GM19372 (cell line): ENCODE results near the gene MYOG.

ENCODE experiments used
- ATAC-seq: cut with Tn5 transposase; IDR thresholded peaks from one replicate; pipeline ENCODE4 v1.9.1; 2021; ENCODE audit warnings: mild to moderate bottlenecking, low read depth, moderate library complexity; ENCODE audit not compliant: unreplicated experiment

Gene MYOG

DNA sequence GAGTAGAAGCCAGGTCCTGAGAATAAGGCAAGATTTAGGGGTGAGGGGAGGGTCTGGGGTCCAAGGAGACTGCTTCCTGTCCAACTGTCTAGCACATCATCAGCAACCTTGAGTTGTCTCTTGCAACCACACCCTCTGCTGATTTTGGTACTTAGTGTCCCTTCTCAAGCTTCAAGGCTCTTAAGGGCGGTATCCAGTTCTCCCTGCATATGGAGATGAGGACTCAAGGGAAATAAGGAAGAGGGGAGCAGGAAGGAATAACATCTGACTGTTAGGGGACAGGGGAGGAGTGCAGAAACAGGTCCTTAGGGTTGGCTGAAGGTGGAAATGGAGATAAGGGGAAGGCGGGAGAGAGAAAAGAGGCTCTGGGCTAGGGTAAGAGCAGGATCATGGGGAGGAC, 12.3 kb downstream of the MYOG start:
- no peak for ATAC-seq

DNA sequence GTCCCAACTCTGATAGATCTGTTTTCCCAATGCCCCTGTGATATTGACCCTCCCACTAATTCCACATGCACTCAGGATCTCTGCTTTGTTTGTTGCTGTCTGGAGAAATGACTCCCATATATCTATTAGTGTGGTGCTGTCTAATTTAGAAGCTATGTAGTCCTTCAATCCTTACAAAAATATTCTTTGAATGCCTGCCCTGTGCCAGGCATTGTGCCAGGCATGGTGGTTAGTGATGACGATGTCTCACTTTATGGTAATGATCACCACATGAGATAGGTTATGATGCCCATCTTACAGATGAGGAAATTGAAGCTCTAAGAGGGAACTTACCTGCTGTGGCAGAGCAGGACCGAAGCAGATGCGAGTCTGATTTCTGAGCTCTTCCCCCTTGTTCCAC, 12.9 kb downstream of the MYOG start:
- ATAC-seq = no peak

DNA sequence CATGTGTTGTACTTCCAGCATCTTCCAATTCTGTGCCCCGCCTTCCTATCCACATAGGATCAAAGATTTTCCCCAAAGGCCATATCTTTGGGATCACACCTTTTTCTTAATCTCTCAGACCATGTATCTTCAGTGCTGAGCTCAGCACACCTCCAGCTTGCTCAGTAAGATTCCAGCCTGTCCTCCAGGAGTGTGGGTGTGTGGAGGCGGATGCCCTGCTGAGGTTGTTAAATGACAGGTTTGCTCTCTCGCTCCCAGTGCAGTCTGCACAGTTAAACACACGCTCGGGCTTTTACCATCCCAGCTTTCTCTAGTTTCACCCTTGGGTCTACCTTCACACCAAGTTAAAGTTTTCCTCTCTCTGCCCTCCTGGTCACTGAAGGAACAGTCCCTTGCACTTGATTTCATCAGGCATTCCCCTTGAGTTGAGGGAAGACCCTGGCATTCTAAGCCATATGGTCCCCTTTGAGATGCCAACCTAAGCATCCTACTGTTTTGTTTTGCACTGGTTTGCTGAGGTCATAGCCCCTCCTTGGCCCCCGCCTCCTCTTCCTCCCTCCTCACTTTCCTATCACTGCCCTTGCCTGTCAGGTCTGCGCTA, 13.7 kb downstream of the MYOG start:
- no peak for ATAC-seq

DNA sequence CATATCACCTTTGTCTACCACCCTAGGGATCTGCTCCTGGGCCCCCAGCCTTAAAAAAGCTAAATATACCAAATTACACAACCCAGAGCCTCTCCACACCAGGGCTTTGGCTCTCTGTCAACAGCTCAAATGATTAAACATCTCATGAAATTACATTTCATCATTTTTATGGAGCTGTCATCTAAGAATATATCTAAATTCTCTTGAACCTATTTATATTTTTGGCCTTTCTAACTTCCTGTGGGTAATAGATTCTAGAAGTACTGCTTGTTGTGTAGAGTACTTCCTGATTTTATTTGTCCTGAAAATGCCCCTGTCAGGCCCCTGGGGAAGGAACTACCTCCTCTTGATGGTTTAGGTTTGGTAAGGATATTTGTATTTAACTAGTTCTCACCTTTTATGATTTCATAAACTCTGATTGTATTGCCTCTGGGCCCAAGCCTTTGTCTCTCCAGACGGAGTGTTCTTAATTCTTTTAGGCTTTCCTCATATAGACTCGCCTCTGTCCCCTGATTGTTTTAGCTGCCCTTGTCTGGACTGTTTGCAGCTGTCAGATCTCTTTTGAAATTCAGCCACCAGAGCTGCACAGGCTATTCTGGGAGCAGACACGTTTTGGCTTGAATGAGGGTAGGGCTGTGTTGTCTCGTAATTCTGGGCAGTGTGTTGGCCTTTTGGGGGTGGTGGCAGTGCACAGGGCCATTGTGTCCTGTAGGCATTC, 16.6 kb downstream of the MYOG start:
- no peak for ATAC-seq

DNA sequence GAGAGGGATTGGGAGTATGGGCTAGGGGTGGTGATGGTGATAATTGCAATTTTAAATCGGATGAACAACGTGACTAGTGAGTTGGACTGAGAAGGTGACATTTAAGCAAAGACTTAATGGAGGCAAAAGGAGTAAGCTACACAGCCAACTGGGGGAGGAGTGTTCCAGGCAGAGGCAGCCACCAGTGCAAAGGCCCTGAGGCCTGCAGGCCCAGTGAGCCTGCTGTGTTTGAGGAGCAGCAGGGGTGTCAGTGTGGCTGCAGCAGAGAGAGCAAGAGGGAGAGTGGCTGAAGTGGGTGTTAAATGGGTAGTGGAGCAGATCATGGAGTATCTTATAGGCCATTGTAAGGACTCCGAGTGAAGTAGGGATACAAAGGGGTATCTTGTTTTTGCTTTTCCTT, 18.8 kb downstream of the MYOG start:
- ATAC-seq = no peak

DNA sequence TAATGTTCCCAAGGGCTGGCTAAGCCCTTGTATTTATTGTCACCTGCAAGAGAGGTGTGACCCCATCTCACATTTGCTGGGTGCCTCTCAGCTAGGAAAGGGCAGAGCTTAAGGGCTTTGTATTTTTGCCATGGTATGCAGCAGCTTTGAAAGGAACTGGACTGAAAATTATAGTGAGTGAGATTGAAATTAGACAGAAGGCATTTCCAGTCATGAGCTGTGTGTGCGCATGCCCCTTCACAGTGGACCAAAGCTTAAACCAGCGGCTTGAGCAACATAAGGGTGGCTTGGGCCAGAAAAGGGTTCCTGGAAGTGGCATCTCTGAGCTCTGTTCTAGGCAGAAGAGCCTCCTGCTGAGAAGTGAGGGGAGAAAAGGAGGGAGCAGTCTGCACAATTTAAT, 19.8 kb downstream of the MYOG start:
- no peak for ATAC-seq

DNA sequence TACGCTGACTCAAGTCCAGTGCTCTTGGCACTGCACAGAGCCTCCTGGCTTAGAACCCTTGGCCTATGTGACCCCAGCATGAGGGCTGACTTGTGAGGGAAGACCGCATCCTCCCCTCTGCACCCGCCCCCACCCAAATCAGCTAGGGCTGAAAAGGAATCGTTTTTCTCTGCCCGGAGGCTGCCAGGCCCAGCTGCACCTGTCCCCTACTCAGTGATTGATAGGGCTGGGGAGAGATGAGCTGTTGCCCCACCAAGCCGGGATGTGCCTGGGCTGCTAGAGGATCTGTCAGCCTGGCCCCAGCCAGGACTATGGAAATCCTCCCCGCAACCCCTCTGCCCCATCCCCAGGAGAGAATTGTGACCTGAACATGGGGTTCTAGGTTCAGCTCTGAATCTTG, 20.6 kb downstream of the MYOG start:
- no peak for ATAC-seq

DNA sequence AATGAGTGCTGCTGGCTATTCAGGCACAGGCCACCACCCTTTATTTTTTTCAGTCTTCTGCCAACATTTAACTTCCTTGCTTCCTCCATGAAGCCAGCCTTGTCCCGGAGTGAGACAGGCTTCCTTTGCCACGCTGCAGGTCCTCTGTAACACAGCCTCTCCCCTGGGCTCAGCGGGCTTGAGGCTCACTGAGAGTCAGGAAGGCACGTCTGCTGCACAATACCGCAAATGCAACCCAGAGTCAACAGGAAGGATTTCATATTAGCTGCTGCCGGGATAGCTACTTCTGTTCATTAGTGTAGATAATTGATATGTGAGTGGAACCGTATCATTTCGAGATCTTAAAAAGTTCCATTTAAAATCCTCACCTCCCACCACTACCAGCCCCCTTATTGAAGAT, 22.5 kb downstream of the MYOG start:
- no peak for ATAC-seq

DNA sequence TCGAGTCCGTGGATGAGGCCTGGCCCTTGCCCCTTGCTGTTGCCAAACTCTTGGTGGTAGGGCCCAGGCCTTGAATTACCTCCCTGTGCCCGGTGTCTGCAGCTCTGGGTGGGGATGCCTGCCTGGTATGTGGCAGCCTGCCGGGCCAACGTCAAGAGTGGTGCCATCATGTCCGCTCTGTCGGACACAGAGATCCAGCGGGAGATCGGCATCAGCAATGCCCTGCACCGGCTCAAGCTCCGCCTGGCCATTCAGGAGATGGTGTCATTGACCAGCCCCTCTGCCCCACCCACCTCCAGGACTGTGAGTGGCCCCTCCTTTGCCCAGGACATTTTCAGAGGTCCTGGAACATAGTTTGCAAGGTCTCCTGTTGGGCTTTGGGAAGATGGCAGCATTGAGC, 25.7 kb downstream of the MYOG start:
- no peak for ATAC-seq

DNA sequence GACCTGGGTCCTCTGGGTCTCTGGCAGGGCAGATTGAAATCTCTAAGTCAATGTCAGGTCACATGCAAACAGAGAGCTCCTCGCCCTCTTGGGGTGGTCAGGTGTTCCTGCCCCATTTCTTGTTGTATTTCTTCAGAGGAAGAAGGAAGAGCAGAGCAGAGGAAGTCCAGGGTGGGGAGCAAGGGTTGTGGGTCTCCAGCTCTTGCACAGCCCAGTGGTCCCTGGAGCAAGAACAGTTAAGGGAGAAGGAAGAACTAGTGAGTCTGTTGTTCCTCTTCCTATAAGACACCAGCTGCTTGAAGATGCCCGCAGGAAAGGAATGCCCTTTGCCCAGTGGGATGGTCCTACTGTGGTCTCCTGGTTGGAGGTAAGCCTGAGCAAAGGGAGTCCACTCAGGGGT, 26.3 kb downstream of the MYOG start:
- ATAC-seq = no peak

DNA sequence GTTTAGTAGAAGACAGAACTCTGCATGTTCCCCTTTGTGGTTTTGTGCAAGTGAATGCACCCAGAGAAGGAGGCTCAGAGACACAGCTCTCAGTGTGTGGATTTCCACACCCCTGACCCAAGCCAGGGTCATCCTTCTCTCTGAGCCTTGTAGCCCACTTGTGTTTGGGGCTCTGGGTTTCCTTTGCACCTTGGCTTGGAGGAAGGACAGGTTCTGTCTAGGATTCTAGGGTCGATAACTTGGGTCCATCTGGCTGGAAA, 27.2 kb downstream of the MYOG start:
- no peak for ATAC-seq

DNA sequence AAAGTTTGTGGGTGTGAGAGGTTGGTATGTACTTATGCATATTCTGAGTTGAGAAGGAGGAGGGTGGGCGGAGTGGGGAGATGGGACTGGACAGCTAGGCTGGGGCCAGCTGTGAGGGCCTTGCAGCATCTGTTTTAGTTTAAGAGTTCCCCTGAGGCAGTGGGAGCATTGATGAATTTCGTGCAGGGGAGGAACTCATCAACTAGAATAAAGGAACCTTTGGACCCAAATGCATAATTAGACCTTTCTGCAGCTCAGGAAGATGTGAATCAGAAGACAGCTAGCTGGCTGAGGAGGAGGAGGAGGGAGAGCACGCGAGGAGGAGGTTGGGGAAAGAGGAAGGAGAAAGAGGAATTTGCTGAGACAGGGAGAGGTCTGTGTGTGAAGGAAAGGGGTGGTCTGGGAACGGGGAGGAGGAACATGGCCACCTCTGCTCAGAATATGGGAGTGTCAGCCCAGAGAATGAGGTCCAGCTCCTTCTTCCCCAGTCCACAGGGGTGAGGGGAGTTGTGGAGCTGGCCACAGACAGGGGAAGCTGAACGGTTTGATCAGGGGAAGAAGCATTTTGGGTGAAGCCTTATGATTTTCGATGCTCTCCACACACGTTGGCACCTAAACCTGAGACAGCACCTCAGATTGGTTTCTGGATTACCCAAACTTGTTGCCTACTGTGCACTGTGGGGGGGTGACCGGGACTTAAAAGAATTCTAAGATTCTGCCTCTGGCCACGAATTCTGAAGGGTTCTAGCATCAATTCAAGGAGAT, 27.7 kb downstream of the MYOG start:
- no peak for ATAC-seq

DNA sequence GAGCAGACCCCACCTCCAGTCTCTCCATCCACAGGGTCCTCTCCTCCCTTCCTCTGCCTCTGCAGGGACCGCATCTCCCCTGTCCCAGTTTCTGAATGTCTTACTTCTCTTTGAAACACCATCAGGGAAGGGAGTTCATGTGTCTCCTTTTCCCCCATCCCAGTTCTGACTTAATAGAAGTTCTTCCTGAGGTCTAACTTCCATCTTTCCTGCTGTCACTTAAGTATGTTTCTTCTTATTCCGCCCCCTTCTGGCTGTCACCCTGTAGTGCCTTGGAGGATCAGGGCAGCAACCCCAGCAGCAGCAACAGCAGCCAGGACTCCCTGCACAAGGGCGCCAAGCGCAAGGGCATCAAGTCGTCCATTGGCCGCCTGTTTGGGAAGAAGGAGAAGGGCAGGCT, 29.3 kb downstream of the MYOG start:
- no peak for ATAC-seq

DNA sequence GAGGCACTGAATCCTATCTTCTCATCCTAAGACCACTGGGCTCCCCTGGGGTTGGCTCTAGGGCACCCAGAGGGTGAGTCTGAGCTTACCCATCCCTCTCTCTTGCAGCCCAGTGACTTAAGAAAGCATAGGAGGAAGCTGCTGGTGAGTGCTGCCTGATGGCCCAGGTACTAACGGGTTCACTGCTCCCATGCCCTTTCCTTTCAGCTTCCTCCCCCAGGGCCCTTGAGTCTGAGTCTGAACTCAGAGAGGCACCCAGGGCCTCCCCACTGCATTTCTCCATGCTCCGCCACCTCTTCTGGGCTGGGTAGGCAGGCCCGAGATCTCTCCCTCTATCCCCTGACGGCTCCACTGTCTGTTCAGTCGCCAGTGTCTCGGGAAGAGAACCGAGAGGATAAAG, 29.8 kb downstream of the MYOG start:
- ATAC-seq = no peak

DNA sequence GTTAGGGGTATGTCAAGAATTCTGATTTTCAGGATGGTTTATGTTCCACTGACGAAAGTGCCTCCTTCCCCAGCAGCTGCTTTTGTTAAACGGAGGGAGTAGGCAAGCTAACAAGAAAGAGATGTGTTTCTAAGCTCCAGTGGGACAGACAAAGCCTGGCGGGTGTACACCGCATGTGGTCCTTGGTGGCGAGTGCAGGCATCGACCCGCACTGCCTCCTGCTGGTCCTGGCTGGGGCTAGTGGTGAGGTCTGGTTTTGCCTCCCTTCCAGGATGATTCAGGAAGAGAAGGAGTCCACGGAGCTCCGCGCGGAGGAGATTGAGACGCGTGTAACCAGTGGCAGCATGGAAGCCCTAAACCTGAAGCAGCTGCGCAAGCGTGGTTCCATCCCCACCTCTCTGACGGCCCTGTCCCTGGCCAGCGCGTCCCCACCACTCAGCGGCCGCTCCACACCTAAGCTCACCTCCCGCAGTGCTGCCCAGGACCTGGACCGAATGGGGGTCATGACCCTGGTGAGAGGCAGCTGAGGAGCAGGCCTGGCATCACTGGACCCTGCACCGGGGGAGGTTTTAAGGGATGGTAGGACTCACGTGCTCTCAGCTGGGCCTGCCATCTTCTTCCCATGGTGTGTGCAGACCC, 30.5 kb downstream of the MYOG start:
- ATAC-seq = no peak

DNA sequence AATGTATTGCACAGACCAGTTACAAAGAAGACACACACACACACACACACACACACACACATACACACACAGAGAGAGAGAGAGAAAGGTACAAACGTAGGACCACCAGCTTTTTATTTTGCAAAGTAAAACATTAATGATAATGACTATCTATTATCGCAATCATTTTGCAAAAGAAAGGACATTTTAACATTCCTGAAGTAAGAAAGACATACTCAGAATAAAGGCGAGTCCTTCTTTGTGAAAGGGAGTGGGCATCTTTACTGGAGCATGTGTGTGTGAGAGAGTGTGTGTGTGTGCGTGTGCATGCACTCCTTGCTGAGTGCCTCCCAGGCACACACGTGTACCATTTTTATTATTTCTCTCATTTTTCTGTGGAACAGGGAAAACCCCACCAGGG, 31.2 kb downstream of the MYOG start:
- no peak for ATAC-seq

DNA sequence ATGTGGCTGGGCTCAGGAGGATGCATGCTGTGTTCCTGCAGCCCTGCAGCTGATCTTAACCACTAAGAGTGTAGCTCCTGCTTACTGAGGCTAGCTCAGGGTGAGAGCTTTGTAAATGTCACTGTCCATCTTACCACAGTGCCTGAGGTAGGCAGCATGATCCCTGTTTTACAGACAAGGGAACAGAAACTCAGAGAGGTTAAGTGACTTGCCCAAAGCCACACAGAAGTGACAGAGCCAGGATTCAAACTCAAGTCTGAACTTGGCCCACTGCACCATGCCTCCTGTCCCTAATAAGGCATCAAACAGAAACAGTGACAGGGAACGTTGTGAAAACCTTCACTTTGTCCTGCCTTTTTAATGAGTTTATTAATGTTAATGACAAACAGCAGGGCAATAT, 31.6 kb downstream of the MYOG start:
- ATAC-seq = no peak

DNA sequence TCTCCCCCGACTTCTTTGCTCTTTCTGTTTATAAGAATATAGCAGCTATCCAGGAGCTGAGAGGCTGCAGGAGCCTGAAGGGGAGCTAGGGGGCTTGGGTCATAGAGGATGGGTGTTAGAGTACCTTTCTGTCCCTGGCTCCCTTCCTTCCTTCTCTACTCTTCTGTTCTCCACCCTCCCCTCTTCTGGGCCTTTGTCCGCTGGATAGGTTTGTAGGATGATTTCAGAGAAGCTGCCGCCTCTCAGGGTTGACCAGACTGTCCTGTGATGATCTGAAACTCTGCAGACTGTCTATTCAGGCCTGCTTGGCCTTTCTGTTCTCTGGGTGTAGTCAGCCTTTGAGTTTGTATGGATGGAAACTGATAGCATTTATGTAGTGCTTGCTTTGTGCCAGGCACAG, 33.2 kb downstream of the MYOG start:
- no peak for ATAC-seq

DNA sequence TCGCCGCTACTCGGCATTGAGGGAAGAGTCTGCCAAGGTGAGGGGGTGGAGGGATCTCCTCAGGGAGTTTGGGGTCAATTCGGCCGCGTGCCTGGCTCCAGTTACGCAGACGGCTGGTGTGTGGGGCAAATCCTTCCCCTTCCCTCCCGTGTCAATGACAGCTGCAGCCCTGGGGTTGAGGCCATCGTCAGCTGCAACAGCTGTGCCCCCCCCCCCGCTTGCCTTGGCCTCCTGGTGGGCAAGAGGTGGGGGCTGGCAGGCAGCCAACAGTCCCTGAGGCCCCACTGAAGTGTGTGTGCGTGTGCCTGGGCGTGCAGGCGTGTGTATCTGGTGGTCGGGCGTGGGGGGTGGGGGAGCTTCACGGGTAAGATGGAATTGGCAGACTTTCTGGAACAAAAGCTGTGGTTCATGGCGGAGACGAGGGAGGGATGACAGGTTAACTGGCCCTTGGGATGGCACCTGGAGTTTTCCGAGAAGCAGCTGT, 33.9 kb downstream of the MYOG start:
- no peak for ATAC-seq

DNA sequence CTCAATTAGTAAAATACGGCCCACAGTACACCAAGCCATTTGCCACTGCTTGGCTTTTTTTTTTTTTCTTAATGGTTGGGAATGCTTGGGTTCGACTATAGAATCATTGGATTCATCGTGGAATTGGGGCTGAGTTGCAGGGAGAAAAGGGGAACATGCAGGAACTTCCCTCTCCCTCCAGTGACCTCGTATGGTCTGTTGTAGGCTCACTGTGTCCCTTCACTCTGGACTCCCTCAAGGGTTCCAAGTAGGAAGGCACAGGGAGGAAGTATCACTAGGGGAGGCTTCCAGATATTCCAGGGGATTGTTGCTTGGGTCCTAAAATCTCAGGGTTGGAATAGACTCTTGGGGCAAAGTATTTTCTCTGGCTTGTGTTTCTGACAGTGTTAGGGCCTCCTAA, 35.0 kb downstream of the MYOG start:
- no peak for ATAC-seq

DNA sequence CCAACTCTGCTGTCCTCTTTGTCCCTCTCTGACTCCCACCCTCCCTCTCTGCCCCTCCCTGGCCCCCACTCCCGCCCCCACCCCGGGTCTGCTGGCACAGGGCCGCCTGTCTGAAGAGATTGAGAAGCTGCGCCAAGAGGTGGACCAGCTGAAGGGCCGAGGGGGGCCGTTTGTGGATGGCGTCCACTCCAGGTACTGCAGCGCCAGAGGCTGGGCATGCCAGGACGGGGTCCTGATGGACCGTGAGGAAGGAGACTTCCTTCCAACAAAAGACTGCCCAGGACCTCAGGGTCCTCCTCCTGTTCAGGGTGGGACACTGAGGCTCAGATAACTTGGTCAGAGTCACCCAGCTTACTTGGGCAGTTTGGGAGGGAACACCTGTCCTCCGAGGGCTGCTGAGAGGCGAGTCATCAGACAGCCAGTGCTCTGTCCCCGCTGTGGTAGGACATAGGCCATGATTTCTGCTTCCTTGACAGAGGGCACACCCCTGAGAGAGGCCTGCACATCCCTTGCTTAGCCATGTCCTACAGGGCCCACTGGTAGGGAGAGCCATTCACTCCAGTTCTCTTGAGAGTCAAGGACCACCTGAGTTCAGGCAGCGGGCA, 36.1 kb downstream of the MYOG start:
- no peak for ATAC-seq
